ENCODE measurements around the gene SUMO4. TPM values are rescaled to one million over a fixed set of nuclear protein-coding genes. Genes with fewer than 3 reads are reported as not detected.

The SUMO4 gene
- total and polyA plus RNA-seq, 9 of the 15 experiments (the other 6 are each of a cell fraction or from before 2014, with no cell fraction given): 0.20 to 1.9 (median 0.50) TPM; not detected in 2

DNA sequence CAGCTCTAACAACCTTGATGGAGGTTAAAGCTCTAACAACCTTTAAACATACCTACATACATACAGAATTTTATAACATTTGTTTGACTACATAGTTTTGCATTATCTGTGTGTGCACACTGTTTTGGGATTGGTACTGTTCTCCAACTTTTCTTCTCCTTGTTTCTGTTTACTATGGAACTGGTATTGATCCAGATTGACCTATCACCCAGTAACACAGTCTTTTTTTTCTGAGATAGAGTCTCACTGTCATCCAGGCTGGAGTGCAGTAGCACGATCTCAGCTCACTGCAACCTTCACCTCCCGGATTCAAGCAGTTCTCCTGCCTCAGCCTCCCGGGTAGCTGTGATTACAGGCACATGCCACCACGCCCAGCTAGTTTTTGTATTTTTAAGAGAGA is 16.7 kb upstream of the SUMO4 start (continued):
- TF ChIP-seq ZBTB1 (CRISPR knock-in tag; IDR thresholded peaks at IDR 0.05; ENCODE audit: borderline replicate concordance, low read depth): no peak
- TF ChIP-seq, protein P1, sequence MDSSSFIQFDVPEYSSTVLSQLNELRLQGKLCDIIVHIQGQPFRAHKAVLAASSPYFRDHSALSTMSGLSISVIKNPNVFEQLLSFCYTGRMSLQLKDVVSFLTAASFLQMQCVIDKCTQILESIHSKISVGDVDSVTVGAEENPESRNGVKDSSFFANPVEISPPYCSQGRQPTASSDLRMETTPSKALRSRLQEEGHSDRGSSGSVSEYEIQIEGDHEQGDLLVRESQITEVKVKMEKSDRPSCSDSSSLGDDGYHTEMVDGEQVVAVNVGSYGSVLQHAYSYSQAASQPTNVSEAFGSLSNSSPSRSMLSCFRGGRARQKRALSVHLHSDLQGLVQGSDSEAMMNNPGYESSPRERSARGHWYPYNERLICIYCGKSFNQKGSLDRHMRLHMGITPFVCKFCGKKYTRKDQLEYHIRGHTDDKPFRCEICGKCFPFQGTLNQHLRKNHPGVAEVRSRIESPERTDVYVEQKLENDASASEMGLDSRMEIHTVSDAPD (CRISPR knock-in tag; IDR thresholded peaks at IDR 0.05): no peak
- TF ChIP-seq MXI1 (IDR thresholded peaks at IDR 0.05; ENCODE audit: low read depth, low read length): no peak
- no peak for TF ChIP-seq YY1 (IDR thresholded peaks at IDR 0.05; ENCODE audit: borderline replicate concordance in 1 of 3, control insufficient read depth in 1 of 3, extremely low read depth in 1 of 3, insufficient read depth in 3 of 3, insufficient read length in 1 of 3, insufficient replicate concordance in 2 of 3, low read depth in 1 of 3, low read length in 2 of 3)
- no peak for TF ChIP-seq XRCC5 (IDR thresholded peaks at IDR 0.05; ENCODE audit: low read depth, low read length)
- no peak for TF ChIP-seq NR2F6 (CRISPR knock-in tag; IDR thresholded peaks at IDR 0.05)
- TF ChIP-seq XRCC4 (IDR thresholded peaks at IDR 0.05; ENCODE audit: extremely low read depth, insufficient read depth, insufficient read length): no peak
- TF ChIP-seq ZNF79 (CRISPR knock-in tag; IDR thresholded peaks at IDR 0.05; ENCODE audit: low read depth): no peak
- no peak for TF ChIP-seq ZNF766 (CRISPR knock-in tag; conservative IDR thresholded peaks at IDR 0.05)
- TF ChIP-seq SRSF1 (IDR thresholded peaks at IDR 0.05; ENCODE audit: low read depth, low read length): no peak

DNA sequence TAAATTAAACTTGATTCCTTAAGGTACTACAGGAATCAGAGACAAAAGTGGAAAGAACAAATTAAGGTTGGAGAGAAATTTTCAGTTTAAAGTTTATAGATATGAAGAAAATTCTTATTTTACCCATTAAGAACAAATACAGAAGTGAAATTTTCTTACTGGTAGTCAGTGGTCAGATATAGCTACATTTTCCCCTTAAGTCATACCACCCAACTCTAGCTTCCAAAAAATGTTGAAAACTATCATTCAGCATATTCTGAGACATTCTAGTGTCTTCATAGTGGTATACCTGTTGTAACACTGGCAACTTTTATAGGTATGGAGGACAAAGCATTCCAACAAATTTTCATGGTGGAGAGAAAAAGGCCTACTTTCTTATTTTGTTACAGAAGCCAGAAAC is 15.6 kb upstream of the SUMO4 start:
- intact Hi-C loops (cut with micrococcal nuclease) (no loop called here), in situ Hi-C loops (cut with MboI) (no loop called here)
- H3K79me2 ChIP-seq (ENCODE audit: control insufficient read depth, insufficient read depth, low read length): no peaks in the 10 kb centered on the region
- H3K9me3 ChIP-seq (replicated peaks; ENCODE audit: control insufficient read depth, insufficient read depth, low read depth, low read length): no peaks in the 10 kb centered on the region
- H3K4me1 ChIP-seq (replicated peaks in 1 of 2; ENCODE audit: control insufficient read depth in 2 of 2, insufficient read depth in 2 of 2, low read length in 2 of 2): no peaks in the 10 kb centered on the region
- FAIRE-seq: no peak
- H3K9me1 ChIP-seq (ENCODE audit: control insufficient read depth, insufficient read depth, low read length): no peaks in the 10 kb centered on the region
- ATAC-seq: no peak
- H3K36me3 ChIP-seq (ENCODE audit: control insufficient read depth, insufficient read depth, low read length): peaks cover 13% of the 10 kb centered on the region; the same call in 2 of the 3 replicates
- H3K27ac ChIP-seq (ENCODE audit: extremely low read depth, low read depth, low read length): no peak overlapping the region
- no peak overlapping the region for H3K4me3 ChIP-seq
- POLR2A ChIA-PET: interaction anchor here (0.7 kb wide), 1 partner anchor 19 kb away, joined by 3 read pairs; no protein-coding TSS in a partner anchor
- BruUV-seq (replicated peaks): no TSS peak
- H3K4me2 ChIP-seq (ENCODE audit: insufficient read depth, low read length): no peak overlapping the region
- no peaks in the 10 kb centered on the region for H4K20me1 ChIP-seq (replicated peaks; ENCODE audit: control insufficient read depth, insufficient read depth, low read length)
- H3K27me3 ChIP-seq (ENCODE audit: control insufficient read depth in 2 of 2, insufficient read depth in 2 of 2, low read length in 2 of 2): no peaks in the 10 kb centered on the region
- H2AFZ ChIP-seq (ENCODE audit: low read depth, low read length): no peak overlapping the region
- no peak for DNase-seq (ENCODE audit: extremely low read depth in 1 of 4, low spot score in 3 of 4)
- H3K9ac ChIP-seq (ENCODE audit: insufficient read depth in 1 of 2, low read depth in 2 of 2, low read length in 2 of 2): no peak overlapping the region
- CTCF ChIA-PET (ENCODE audit: low intra/inter-chr PET ratio): no interaction called here
- TF ChIP-seq ZNF830 (CRISPR knock-in tag; IDR thresholded peaks at IDR 0.05) (no peak), ERF (CRISPR knock-in tag; IDR thresholded peaks at IDR 0.05) (no peak), MAFK (IDR thresholded peaks at IDR 0.05; ENCODE audit: low read length) (no peak), BDP1 (IDR thresholded peaks at IDR 0.05; ENCODE audit: insufficient read depth, insufficient read length) (no peak), GATAD2B (IDR thresholded peaks at IDR 0.05; ENCODE audit: borderline replicate concordance) (no peak), IRF9 (tag; IDR thresholded peaks at IDR 0.05) (no peak), ZNF408 (CRISPR knock-in tag; IDR thresholded peaks at IDR 0.05; ENCODE audit: low read depth) (no peak), E2F4 (CRISPR knock-in tag; IDR thresholded peaks at IDR 0.05; ENCODE audit: low read depth) (no peak), ZNF584 (CRISPR knock-in tag; IDR thresholded peaks at IDR 0.05; ENCODE audit: low read depth) (no peak), STAT5A (IDR thresholded peaks at IDR 0.05; ENCODE audit: borderline replicate concordance, low read length) (no peak)

Measured in K562 (cell line).